ENCODE measurements around the gene FAM89B. TPM values are rescaled to one million over a fixed set of nuclear protein-coding genes. Genes with fewer than 3 reads are reported as not detected.

The FAM89B gene
- total RNA-seq, 4 donors from 2014 or later: 40.8 to 55.3 (median 44.6) TPM

GRCh38 chr11:65532388-65533064 lies 39.8 kb upstream of the FAM89B start:
- no peaks in the 10 kb centered on the region for H3K27me3 ChIP-seq
- H3K27ac ChIP-seq: peak overlapping the region in 2 of 4 donors; percentile 0 to 4
- H3K4me1 ChIP-seq: peaks cover 0 to 35% (median 11%) of the 10 kb centered on the region in 4 donors
- WGBS, 2 donors: 70 to 82% methylated on average over 7 to 15 of the region's 15 CpGs
- DNase-seq (ENCODE audit: low spot score in 2 of 2): no peak
- H3K4me3 ChIP-seq: no peak overlapping the region
- H3K36me3 ChIP-seq: peaks cover 0 to 94% (median 22%) of the 10 kb centered on the region in 3 donors
- TF ChIP-seq CTCF (IDR thresholded peaks at IDR 0.05) (no peak), EP300 (IDR thresholded peaks at IDR 0.05) (no peak), POLR2A (IDR thresholded peaks at IDR 0.05) (no peak)
- H3K9me3 ChIP-seq: no peaks in the 10 kb centered on the region

GRCh38 chr11:65535102-65535501 lies 37.2 kb upstream of the FAM89B start:
- H3K36me3 ChIP-seq: peaks cover 0 to 95% (median 28%) of the 10 kb centered on the region in 3 donors
- WGBS, 2 donors: 75 to 83% methylated on average over 6 to 9 of the region's 9 CpGs
- H3K4me1 ChIP-seq: peaks cover 0 to 40% (median 10%) of the 10 kb centered on the region in 4 donors
- no peak overlapping the region for H3K27ac ChIP-seq
- TF ChIP-seq POLR2A (IDR thresholded peaks at IDR 0.05): no peak
- TF ChIP-seq CTCF (IDR thresholded peaks at IDR 0.05): no peak
- TF ChIP-seq EP300 (IDR thresholded peaks at IDR 0.05): no peak
- H3K4me3 ChIP-seq: no peak overlapping the region
- no peaks in the 10 kb centered on the region for H3K27me3 ChIP-seq
- no peaks in the 10 kb centered on the region for H3K9me3 ChIP-seq
- no peak for DNase-seq (ENCODE audit: low spot score in 2 of 2)

- DNase-seq (ENCODE audit: low spot score in 2 of 2): no peak
- Histone ChIP-seq H3K27ac (peak overlapping the region in 2 of 4 donors; percentile 52 to 68), H3K27me3 (no peaks in the 10 kb centered on the region), H3K9me3 (no peaks in the 10 kb centered on the region), H3K4me3 (no peak overlapping the region), H3K36me3 (peaks cover 0 to 80% (median 14%) of the 10 kb centered on the region in 3 donors), H3K4me1 (peaks cover 0 to 47% (median 21%) of the 10 kb centered on the region in 4 donors)
- 64 to 74% methylated on average over 7 of the region's 12 CpGs for WGBS, 2 donors
- TF ChIP-seq CTCF (IDR thresholded peaks at IDR 0.05): no peak
- TF ChIP-seq POLR2A (IDR thresholded peaks at IDR 0.05): no peak
- TF ChIP-seq EP300 (IDR thresholded peaks at IDR 0.05): no peak
Measured at GRCh38 chr11:65536412-65537295, 35.7 kb upstream of the FAM89B start.

- H3K27me3 ChIP-seq: no peaks in the 10 kb centered on the region
- WGBS, 2 donors: 51 to 77% methylated on average over 2 of the region's 2 CpGs
- no peak overlapping the region for H3K4me3 ChIP-seq
- H3K27ac ChIP-seq: peak overlapping the region in 2 of 4 donors; percentile 52 to 68
- no peaks in the 10 kb centered on the region for H3K9me3 ChIP-seq
- DNase-seq (ENCODE audit: low spot score in 2 of 2): no peak
- peaks cover 0 to 52% (median 23%) of the 10 kb centered on the region in 4 donors for H3K4me1 ChIP-seq
- H3K36me3 ChIP-seq: peaks cover 0 to 74% (median 9%) of the 10 kb centered on the region in 3 donors
- no peak for TF ChIP-seq POLR2A (IDR thresholded peaks at IDR 0.05)
- TF ChIP-seq EP300 (IDR thresholded peaks at IDR 0.05): no peak
- TF ChIP-seq CTCF (IDR thresholded peaks at IDR 0.05): no peak
Measured at GRCh38 chr11:65537296-65537597, 35.1 kb upstream of the FAM89B start.

Data from tibial nerve (tissue), 4 donors.